Neuron (in vitro differentiated cells): Measurements from ENCODE around the gene ATP6V1B1.

Experiments
- H2AFZ ChIP-seq: one replicate; pipeline ENCODE4 v1.6.1; 2013; ENCODE audit warnings: low read depth, mild to moderate bottlenecking, inconsistent platforms, low read length, moderate library complexity
- H3K27me3 ChIP-seq: one replicate; pipeline ENCODE4 v1.6.1; 2013; ENCODE audit warnings: low read length; ENCODE audit not compliant: insufficient read depth
- H3K36me3 ChIP-seq: one replicate; pipeline ENCODE4 v1.6.1; 2013; ENCODE audit warnings: low read length; ENCODE audit not compliant: insufficient read depth
- H3K4me1 ChIP-seq: one replicate; pipeline ENCODE4 v1.6.1; 2013; ENCODE audit warnings: low read length; ENCODE audit not compliant: insufficient read depth
- H3K4me3 ChIP-seq: 2 replicates; pipeline ENCODE4 v1.5.1; 2013; ENCODE audit warnings: mild to moderate bottlenecking, low read length, moderate library complexity
- H3K9me3 ChIP-seq: one replicate; pipeline ENCODE4 v1.6.1; 2013; ENCODE audit warnings: low read length

ATP6V1B1 gene

DNA sequence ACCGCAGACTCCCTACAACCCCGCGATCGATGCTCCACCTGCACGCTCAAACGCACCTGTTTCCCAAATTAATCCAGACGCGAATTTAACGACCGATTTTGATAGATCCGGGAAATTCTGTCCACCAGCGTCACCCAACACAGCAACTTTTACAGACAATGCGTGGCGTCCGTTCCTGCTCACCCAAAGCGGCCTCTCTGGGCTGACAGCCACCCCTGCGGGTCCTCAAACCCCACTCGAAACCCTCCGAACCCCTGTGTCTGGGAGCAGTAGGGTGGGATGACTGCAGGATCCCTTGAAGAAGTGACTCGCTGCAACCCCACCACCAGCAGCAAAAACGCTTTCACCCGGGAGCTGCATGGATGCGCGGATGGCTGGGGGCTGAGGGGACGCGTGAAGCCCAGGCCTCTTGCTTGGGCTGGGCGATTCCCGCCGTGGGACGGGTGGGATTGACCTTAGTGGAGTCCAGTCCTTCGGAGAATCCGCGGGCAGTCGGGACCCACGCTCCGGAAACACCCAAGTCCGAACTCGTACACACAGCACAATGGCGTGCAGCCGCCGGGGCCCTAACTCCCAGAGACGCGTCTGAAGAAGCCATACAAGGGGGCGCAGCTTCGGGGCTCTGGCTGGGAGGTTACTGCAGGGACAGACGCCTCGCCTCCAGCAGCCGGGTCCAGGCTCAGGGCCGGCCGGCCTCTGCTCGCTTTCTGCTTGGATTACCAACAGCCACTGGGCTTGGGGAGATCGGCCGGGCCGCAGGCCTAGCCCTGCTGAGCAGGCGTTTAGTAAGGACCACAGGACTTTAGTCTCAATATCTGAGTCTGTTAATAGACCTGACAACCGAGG, 31.1 kb upstream of the ATP6V1B1 start:
- Histone ChIP-seq H3K27me3 (peaks cover 1% of the 10 kb centered on the region), H3K4me3 (no peak overlapping the region), H3K36me3 (peaks cover 10% of the 10 kb centered on the region), H3K9me3 (peaks cover 15% of the 10 kb centered on the region), H2AFZ (no peak overlapping the region), H3K4me1 (peaks cover 20% of the 10 kb centered on the region)

DNA sequence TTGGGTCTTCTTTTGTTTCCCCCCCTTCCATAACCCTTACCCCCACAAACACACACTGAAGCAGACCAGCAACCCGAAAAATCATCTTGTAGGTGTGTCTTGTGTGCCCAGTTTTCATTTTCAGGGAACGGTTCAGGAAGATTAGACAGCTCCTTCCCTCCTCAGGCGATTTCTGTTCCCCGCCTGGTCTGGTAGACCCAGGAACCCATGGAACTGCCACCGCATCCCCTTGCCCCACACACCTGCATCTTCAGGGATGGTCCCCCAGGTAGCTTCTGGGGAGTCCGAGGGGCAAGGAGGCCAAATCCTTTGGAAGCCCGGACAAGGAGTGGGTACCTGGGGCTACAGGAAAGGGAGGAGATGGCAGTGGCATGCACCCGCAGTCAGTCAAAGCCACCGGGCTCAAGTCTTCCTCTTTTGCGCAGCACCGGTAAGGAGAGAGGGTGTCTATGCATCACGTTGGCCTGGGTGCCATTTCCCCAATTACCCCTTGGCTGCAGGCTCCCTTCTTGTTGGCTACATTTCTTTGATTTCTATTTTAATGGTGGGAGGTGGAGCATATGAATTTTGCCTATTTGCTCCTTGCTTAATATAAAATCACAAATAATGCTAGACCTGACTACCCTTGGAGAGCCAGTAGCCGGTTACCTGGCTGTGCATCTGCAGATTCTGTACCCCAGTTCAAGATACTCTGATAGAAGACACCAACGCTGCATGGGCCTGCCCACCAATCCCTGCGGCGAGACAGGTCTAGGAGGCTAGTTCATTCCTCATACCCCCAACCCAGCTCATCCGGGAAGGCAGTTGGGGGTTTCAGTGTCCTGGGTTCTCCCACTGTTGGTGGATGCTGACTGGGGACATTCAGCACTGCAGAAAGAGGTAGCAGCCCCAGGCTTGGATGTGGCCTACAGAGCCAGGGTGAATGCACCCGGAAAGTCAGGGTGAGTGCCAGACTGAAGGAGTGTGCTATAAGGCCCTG, 30.0 kb upstream of the ATP6V1B1 start:
- H3K36me3 ChIP-seq, result peaks cover 10% of the 10 kb centered on the region
- no peak overlapping the region for H2AFZ ChIP-seq
- H3K9me3 ChIP-seq, result peaks cover 15% of the 10 kb centered on the region
- H3K4me1 ChIP-seq, result peaks cover 17% of the 10 kb centered on the region
- no peak overlapping the region for H3K4me3 ChIP-seq
- H3K27me3 ChIP-seq, result no peaks in the 10 kb centered on the region

GRCh38 chr2:70906439-70907005, 29.2 kb upstream of the ATP6V1B1 start:
- Histone ChIP-seq H3K4me3 (no peak overlapping the region), H3K27me3 (no peaks in the 10 kb centered on the region)

DNA sequence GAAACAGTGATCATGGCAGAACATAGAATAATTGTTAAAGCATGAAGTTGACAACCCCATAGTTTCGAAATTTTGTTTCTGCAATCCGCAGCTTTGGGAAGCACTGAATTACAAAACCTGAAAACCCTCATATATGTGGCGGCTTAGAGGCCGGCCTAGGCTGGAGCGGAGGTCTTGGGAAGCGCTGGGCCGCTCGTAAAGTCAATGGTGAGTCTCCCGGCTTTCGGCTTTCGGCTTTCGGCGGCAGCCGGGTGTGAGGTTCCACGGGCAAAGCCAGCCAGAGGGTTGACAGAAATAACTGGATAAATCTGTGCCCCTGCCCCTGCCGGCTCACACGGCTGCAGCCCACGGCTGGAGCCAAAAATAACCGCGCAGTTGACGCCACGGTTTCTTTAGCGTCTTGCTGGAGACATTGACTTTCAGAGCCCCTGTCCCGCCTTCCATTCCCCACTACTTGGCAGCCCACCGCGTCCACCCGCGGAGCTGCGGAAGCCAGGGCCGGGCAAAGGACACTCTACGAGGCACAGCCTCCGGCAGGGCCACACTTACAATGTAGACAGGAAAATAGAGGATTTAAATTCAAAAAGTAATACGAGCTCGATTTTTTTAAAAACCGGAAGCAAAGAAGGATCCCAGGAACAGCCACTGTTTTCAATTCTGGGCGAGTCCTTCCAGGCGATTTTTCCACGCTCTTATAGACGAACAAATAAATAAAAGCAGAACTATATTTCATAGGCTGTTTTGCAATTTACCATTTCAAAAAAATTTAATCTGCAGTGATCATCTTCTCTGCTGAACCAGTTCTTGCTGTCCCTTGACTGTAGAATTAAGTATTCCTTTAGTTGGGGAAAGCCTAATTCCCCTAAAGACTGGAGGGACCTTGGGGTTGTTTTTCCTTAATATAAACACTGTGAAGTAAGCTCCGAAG, 28.3 kb upstream of the ATP6V1B1 start:
- Histone ChIP-seq H3K27me3 (no peaks in the 10 kb centered on the region), H2AFZ (peak overlapping the region; percentile 2), H3K4me1 (peaks cover 10% of the 10 kb centered on the region), H3K4me3 (peak overlapping the region; percentile 35), H3K36me3 (peaks cover 10% of the 10 kb centered on the region), H3K9me3 (peaks cover 15% of the 10 kb centered on the region)

More at GRCh38 chr2:70906439-70907005, 29.2 kb upstream of the ATP6V1B1 start:
- H3K4me1 ChIP-seq, result peaks cover 17% of the 10 kb centered on the region
- H2AFZ ChIP-seq, result no peak overlapping the region
- peaks cover 10% of the 10 kb centered on the region for H3K36me3 ChIP-seq
- peaks cover 15% of the 10 kb centered on the region for H3K9me3 ChIP-seq

DNA sequence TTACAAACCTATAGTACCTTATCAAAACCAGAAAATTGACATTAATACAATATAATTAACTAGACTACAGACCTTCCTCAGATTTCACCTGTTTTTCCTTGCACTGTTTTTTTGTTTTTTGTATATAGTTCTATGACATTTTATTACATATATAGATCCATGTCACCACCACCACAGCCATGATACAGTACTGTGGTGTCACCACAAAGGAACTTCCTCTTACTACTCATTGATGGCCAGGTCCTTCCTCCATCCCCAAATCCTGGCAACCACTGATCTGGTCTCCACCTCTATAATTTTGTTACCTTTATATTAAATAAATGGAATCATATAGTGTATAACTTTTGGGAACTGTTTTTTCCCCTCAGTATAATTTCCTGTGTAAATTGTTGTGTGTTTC, 19.4 kb upstream of the ATP6V1B1 start:
- H2AFZ ChIP-seq, result no peak overlapping the region

DNA sequence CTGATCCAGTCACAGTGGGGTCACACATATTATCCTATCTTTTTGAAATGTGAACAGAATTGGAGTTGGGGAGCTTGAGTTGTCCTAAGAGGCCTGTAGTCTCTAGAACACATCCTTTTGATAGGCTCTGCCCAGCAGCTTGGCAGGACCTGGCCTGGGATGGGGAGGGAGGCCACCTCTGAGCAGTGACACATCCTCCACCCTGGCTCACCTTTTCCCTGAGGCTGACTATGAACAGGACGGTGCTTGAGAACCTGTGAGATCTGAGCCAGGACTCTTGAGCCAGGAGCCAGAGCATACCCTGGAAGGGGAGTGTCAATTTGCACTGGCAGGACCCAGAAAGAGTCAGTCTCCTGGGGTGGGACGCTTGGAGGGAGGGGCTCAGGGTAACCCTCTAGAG, 17.7 kb upstream of the ATP6V1B1 start:
- Histone ChIP-seq H3K36me3 (no peaks in the 10 kb centered on the region), H3K9me3 (peaks cover 8% of the 10 kb centered on the region), H2AFZ (no peak overlapping the region), H3K27me3 (no peaks in the 10 kb centered on the region), H3K4me3 (no peak overlapping the region), H3K4me1 (peaks cover 16% of the 10 kb centered on the region)

More for the DNA sequence above, 19.4 kb upstream of the ATP6V1B1 start:
- H3K9me3 ChIP-seq, result peaks cover 8% of the 10 kb centered on the region
- H3K27me3 ChIP-seq, result no peaks in the 10 kb centered on the region
- no peaks in the 10 kb centered on the region for H3K36me3 ChIP-seq
- H3K4me1 ChIP-seq, result no peaks in the 10 kb centered on the region
- H3K4me3 ChIP-seq, result no peak overlapping the region

- Histone ChIP-seq H3K4me3 (no peak overlapping the region), H3K36me3 (peaks cover 8% of the 10 kb centered on the region), H3K9me3 (peaks cover 8% of the 10 kb centered on the region), H2AFZ (no peak overlapping the region), H3K4me1 (peaks cover 17% of the 10 kb centered on the region), H3K27me3 (no peaks in the 10 kb centered on the region)
These were observed 15.9 kb upstream of the ATP6V1B1 start for GRCh38 chr2:70919672-70920366.

DNA sequence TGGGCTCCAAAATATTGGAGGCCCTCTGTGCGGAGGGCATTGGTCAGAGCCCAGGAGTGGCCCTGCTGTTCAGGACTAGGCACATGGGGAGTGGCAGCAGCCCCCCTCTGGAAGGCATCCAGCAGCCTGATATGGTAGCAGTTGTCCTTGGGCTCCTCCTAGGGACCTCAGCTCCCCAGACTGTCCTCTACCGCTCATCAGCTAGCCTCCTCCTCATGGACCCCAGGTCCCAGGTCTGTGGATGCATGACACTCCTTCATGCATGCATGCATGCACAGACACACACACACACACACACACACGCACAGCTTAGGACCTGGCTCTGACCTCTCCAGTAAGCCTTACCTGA, 15.4 kb upstream of the ATP6V1B1 start:
- no peak overlapping the region for H3K4me3 ChIP-seq
- H3K27me3 ChIP-seq, result no peaks in the 10 kb centered on the region
- H3K4me1 ChIP-seq, result peaks cover 17% of the 10 kb centered on the region
- H3K9me3 ChIP-seq, result peaks cover 8% of the 10 kb centered on the region
- H2AFZ ChIP-seq, result no peak overlapping the region
- peaks cover 11% of the 10 kb centered on the region for H3K36me3 ChIP-seq

DNA sequence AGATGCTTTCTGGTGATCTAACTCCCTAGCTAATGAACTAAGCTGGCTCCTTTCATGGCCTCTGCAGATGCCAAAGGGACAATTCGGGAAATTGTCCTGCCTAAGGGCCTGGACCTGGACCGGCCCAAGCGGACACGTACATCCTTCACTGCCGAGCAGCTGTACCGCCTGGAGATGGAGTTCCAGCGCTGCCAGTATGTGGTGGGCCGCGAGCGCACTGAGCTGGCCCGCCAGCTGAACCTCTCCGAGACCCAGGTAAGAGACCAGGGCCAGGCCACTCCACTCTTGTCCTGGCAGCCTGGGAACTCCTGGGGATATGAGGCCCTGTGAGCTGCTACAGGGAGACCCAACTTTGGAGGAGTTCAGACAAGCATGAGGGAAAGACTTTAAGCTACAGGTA, 14.7 kb upstream of the ATP6V1B1 start:
- no peak overlapping the region for H2AFZ ChIP-seq
- peaks cover 14% of the 10 kb centered on the region for H3K36me3 ChIP-seq
- peaks cover 17% of the 10 kb centered on the region for H3K4me1 ChIP-seq
- H3K4me3 ChIP-seq, result no peak overlapping the region
- H3K27me3 ChIP-seq, result no peaks in the 10 kb centered on the region
- peaks cover 8% of the 10 kb centered on the region for H3K9me3 ChIP-seq

DNA sequence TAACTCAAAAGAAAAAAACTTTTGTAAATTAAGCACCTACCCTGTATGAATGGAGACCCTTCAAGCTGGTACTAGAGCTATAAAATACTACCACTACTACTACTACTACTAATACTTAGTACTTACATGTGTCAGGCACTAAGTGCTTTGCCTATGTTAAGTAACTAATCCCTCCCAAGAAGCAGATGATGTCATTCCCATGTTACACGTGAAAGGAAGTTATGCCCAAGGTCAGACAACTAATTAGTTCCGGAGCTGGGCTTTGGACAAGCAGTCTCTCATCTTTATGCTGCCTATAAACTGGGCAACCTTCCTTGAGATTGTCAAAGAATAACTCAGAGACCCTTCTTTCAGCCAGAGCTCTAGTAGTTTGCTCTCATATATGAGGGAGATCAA, 13.9 kb upstream of the ATP6V1B1 start:
- Histone ChIP-seq H3K4me1 (peaks cover 17% of the 10 kb centered on the region), H3K4me3 (no peak overlapping the region), H2AFZ (no peak overlapping the region), H3K27me3 (no peaks in the 10 kb centered on the region), H3K36me3 (peaks cover 20% of the 10 kb centered on the region), H3K9me3 (peaks cover 8% of the 10 kb centered on the region)

GRCh38 chr2:70922235-70923234, 13.2 kb upstream of the ATP6V1B1 start:
- Histone ChIP-seq H3K9me3 (peaks cover 6% of the 10 kb centered on the region), H3K27me3 (no peaks in the 10 kb centered on the region), H2AFZ (no peak overlapping the region), H3K4me1 (peaks cover 17% of the 10 kb centered on the region), H3K36me3 (peaks cover 24% of the 10 kb centered on the region), H3K4me3 (no peak overlapping the region)
